Psoas muscle (tissue), 8 donors: ENCODE results near the gene CA11. TPM values are rescaled to one million over a fixed set of nuclear protein-coding genes. Genes with fewer than 3 reads are reported as not detected.

Experiments
- ATAC-seq, 4 donors: fragments of 200-7000 bp; cut with Tn5 transposase; one replicate each; pipeline ENCODE4 v1.9.1; 2020; ENCODE audit warnings: moderate library complexity in 3 of 4, mild to moderate bottlenecking in 2 of 4
- DNase-seq, 2 donors: peaks; one replicate each; pipeline ENCODE4 v3.0.0-alpha.2; 2020
- H3K27ac ChIP-seq: fragments of 200-600 bp; one replicate; pipeline ENCODE4 v1.8.0; 2022
- H3K27me3 ChIP-seq, 3 donors: fragments of 200-600 bp in 1 of 3; one replicate each; pipeline versions ENCODE4 v1.6.1 to v1.8.0; 2013 to 2022; ENCODE audit warnings: low read length in 2 of 3, mild to moderate bottlenecking in 2 of 3, moderate library complexity in 1 of 3; ENCODE audit not compliant: insufficient read depth in 3 of 3
- H3K36me3 ChIP-seq, 2 donors: fragments of 200-600 bp in 1 of 2; one replicate each; pipeline versions ENCODE4 v1.6.1 to v1.8.0; 2013 to 2022; ENCODE audit warnings: low read depth in 1 of 2, mild to moderate bottlenecking in 1 of 2, moderate library complexity in 1 of 2; ENCODE audit not compliant: insufficient read depth in 1 of 2
- H3K4me1 ChIP-seq: fragments of 200-600 bp; one replicate; pipeline ENCODE4 v1.8.0; 2022
- H3K4me3 ChIP-seq: fragments of 200-600 bp; one replicate; pipeline ENCODE4 v1.8.0; 2022; ENCODE audit warnings: mild to moderate bottlenecking
- H3K9me3 ChIP-seq: fragments of 200-600 bp; one replicate; pipeline ENCODE4 v1.8.0; 2022
- CTCF ChIP-seq: fragments of 200-600 bp; IDR thresholded peaks from one replicate; pipeline ENCODE4 v1.8.0; 2022; ENCODE audit warnings: antibody characterized with exemption
- WGBS, 3 donors: extraction: QIAGEN DNeasy Blood & Tissue Kit; methylation state at CpG; one replicate each; pipeline versions ENCODE4 v1.1.6 to v1.1.7; 2013; 5-methylcytosine and 5-hydroxymethylcytosine counted together
- intact Hi-C, 2 donors: fragments of 100-400 bp; cut with DNase I; formaldehyde crosslinking; loops; one replicate each; pipeline versions ENCODE4 v1.11.0 to v1.14.2; 2022
- polyA plus RNA-seq, 3 donors: library from polyadenylated mRNA; stranded (reverse); fragments of 200-250 nt; gene quantifications; one replicate each; pipeline ENCODE4 v1.2.3, GENCODE V29; 2013
- total RNA-seq, 4 donors: library from RNA; stranded (reverse); fragmentation: NEBNext Ultra II Directional in 2 of 4; extraction: Animal tissue kit (Norgen Biotek cat#: 25700) in 2 of 4; gene quantifications; one replicate each; pipeline versions ENCODE4 v1.2.1 to v1.2.4, GENCODE V29; 2021 to 2023
- donor health status: healthy with polysubstance abuse.
- donor health status: DM: no; HTN: no; CAD: no; lungs with moderate emphysema.
- donor health status: Bipolar disorder and iron deficiency.
- donor health status: healthy.
- donor health status: DM: yes; HTN: yes; CAD: no.
- donor health status: DM: no; HTN: no; CAD: no.
- donor health status: DM: no; HTN: no; CAD: no.
- donor health status: DM: yes; HTN: yes; CAD: no.

The CA11 gene
- total and polyA plus RNA-seq, 7 donors, result 2.3 to 10.6 (median 8.6) TPM

DNA sequence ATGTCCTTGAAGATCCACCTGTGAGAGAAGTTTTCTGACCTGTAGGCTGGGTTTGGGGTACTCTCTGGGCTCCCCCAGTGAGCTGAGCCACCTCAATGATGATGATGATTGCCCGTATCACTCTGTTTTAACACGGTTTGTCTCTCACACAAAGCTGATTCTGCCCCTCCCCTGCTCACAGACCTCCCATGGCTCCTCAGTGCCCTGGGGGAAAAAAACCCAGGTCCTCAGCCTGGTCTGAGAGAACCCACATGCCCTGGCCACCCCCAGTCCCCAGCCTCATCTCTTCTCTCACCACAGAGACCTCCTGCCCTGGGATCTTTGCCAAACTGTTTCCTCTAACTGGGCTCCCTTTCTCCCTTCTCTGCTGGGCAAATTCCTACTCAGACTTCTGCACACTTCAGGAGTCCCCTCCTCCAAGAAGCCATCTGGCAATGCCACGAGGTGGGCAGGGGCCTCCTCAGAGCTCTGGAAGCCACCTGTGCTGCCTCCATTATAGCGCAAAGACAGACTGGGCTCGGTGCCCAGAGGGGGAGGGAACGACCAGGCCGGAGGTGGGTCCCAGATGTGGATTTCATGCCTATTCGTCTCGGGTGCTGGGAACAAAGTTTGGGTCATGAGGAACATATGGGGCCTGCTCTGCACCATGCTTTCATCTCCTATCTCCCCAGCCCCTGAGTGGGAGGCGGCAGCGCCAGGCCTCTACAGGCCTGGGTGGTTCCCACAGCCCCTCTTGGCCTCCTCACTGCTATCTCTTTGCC is 8.5 kb upstream of the CA11 start:
- Histone ChIP-seq H3K27ac (no peak overlapping the region), H3K36me3 (no peaks in the 10 kb centered on the region)

GRCh38 chr19:48651683-48652048 is 5.7 kb upstream of the CA11 start:
- 69 to 94% (median 88%) methylated on average over 5 of the region's 5 CpGs for WGBS, 3 donors
- Histone ChIP-seq H3K36me3 (no peaks in the 10 kb centered on the region), H3K9me3 (no peaks in the 10 kb centered on the region), H3K27me3 (no peaks in the 10 kb centered on the region), H3K4me3 (no peak overlapping the region), H3K4me1 (no peaks in the 10 kb centered on the region), H3K27ac (no peak overlapping the region)
- no peak for TF ChIP-seq CTCF
- no peak for ATAC-seq
- DNase-seq, result no peak
- intact Hi-C loops, result loop anchor here in 1 of 2 donors (5.0 kb wide), 1 partner anchor 56 kb away; no protein-coding TSS in a partner anchor

More for the DNA sequence above, 8.5 kb upstream of the CA11 start:
- H3K4me1 ChIP-seq, result no peaks in the 10 kb centered on the region
- intact Hi-C loops, result loop anchor here in 1 of 2 donors (5.0 kb wide), 1 partner anchor 53 kb away; no protein-coding TSS in a partner anchor
- H3K9me3 ChIP-seq, result no peaks in the 10 kb centered on the region
- H3K4me3 ChIP-seq, result no peak overlapping the region
- TF ChIP-seq CTCF, result no peak
- WGBS, 3 donors, result 31 to 37% (median 32%) methylated on average over 11 of the region's 11 CpGs
- no peak for DNase-seq
- no peak for ATAC-seq
- H3K27me3 ChIP-seq, result no peaks in the 10 kb centered on the region

DNA sequence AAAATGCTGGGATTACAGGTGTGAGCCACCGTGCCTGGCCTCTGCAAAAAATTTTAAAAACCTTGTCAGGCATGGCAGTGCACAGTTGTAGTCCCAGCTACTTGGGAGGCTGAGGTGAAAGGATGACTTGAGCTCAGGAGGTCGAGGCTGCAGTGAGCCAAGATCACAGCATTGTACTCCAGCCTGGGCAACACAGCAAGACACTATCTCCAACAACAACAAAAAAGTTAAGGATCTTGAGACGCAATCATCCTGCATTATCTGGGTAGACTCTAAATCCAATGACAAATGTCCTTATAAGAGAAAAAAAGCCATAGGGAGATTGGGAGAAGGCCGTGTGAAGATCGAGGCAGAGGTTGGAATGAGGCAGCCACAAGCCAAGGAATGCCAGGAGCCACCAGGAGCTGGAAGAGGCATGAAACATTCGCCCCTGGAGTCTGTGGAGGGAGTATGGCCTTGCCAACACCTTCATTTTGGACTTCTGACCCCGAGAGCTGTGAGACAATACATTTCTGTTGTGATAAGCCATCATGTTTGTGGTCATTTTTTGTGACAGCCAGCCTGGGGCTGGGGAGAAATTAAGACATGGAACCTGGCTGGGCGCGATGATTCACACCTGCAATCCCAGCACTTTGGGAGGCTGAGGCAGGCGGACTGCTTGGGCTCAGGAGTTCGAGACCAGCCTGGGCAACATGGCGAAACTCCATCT is 5.1 kb upstream of the CA11 start:
- WGBS, 3 donors, result 89 to 90% (median 89%) methylated on average over 12 of the region's 12 CpGs
- Histone ChIP-seq H3K4me1 (no peaks in the 10 kb centered on the region), H3K27ac (no peak overlapping the region), H3K9me3 (no peaks in the 10 kb centered on the region), H3K27me3 (no peaks in the 10 kb centered on the region), H3K4me3 (no peak overlapping the region), H3K36me3 (no peaks in the 10 kb centered on the region)
- intact Hi-C loops, result loop anchor here in 1 of 2 donors (5.0 kb wide), 1 partner anchor 56 kb away; no protein-coding TSS in a partner anchor
- ATAC-seq, result no peak
- TF ChIP-seq CTCF, result no peak
- no peak for DNase-seq

GRCh38 chr19:48648134-48648533 is 2.1 kb upstream of the CA11 start:
- H3K27ac ChIP-seq, result no peak overlapping the region
- no peaks in the 10 kb centered on the region for H3K27me3 ChIP-seq
- H3K4me3 ChIP-seq, result no peak overlapping the region
- H3K9me3 ChIP-seq, result no peaks in the 10 kb centered on the region
- H3K36me3 ChIP-seq, result no peaks in the 10 kb centered on the region
- intact Hi-C loops, result loop anchor here (5.0 kb wide), 3 partner anchors 94 to 194 kb away; partner anchors contain the start of genes HSD17B14 (in 1 of the 2) and RASIP1 (in 1 of the 2)
- WGBS, 3 donors, result 52 to 61% (median 53%) methylated on average over 2 of the region's 2 CpGs
- ATAC-seq (no peak), DNase-seq (no peak)
- no peak for TF ChIP-seq CTCF
- peaks cover 18% of the 10 kb centered on the region for H3K4me1 ChIP-seq
